Stomach smooth muscle (tissue), 2 donors: ENCODE measurements around the gene GPSM1.

Source experiments
- H3K27ac ChIP-seq: one replicate; pipeline ENCODE4 v1.7.0; 2013; ENCODE audit warnings: mild to moderate bottlenecking, low read length, inconsistent platforms
- H3K27me3 ChIP-seq, 2 donors: one replicate each; pipeline ENCODE4 v1.7.0; 2013; ENCODE audit warnings: low read length in 2 of 2; ENCODE audit not compliant: insufficient read depth in 2 of 2, control insufficient read depth in 1 of 2
- H3K36me3 ChIP-seq, 2 donors: one replicate each; pipeline ENCODE4 v1.7.0; 2013; ENCODE audit warnings: low read length in 2 of 2; ENCODE audit not compliant: control insufficient read depth in 2 of 2, insufficient read depth in 2 of 2
- H3K4me1 ChIP-seq: one replicate; pipeline ENCODE4 v1.7.0; 2013; ENCODE audit warnings: low read length; ENCODE audit not compliant: control insufficient read depth, insufficient read depth
- H3K4me3 ChIP-seq, 2 donors: one replicate each; pipeline ENCODE4 v1.7.0; 2013; ENCODE audit warnings: low read length in 2 of 2
- H3K9ac ChIP-seq, 2 donors: one replicate each; pipeline ENCODE4 v1.7.0; 2013; ENCODE audit warnings: low read length in 2 of 2, mild to moderate bottlenecking in 1 of 2
- H3K9me3 ChIP-seq, 2 donors: one replicate each; pipeline ENCODE4 v1.7.0; 2013; ENCODE audit warnings: low read length in 2 of 2; ENCODE audit not compliant: control insufficient read depth in 2 of 2
- donor health status: healthy.
- donor health status: Pancreatic carcinoma.

The GPSM1 gene

GRCh38 chr9:136299116-136299515 lies 28.2 kb upstream of the GPSM1 start:
- no peaks in the 10 kb centered on the region for H3K36me3 ChIP-seq
- H3K9me3 ChIP-seq: no peaks in the 10 kb centered on the region
- H3K4me1 ChIP-seq: no peaks in the 10 kb centered on the region
- H3K4me3 ChIP-seq: no peak overlapping the region
- no peak overlapping the region for H3K27ac ChIP-seq
- peaks cover 16 to 26% of the 10 kb centered on the region in 2 donors for H3K27me3 ChIP-seq
- no peak overlapping the region for H3K9ac ChIP-seq

GRCh38 chr9:136299541-136299940 lies 27.8 kb upstream of the GPSM1 start:
- no peaks in the 10 kb centered on the region for H3K4me1 ChIP-seq
- peaks cover 16 to 28% of the 10 kb centered on the region in 2 donors for H3K27me3 ChIP-seq
- H3K9me3 ChIP-seq: no peaks in the 10 kb centered on the region
- H3K9ac ChIP-seq: no peak overlapping the region
- no peak overlapping the region for H3K27ac ChIP-seq
- no peak overlapping the region for H3K4me3 ChIP-seq
- H3K36me3 ChIP-seq: no peaks in the 10 kb centered on the region

- H3K9me3 ChIP-seq: no peaks in the 10 kb centered on the region
- H3K4me3 ChIP-seq: no peak overlapping the region
- H3K4me1 ChIP-seq: no peaks in the 10 kb centered on the region
- no peak overlapping the region for H3K27ac ChIP-seq
- H3K9ac ChIP-seq: no peak overlapping the region
- peaks cover 16 to 28% of the 10 kb centered on the region in 2 donors for H3K27me3 ChIP-seq
- H3K36me3 ChIP-seq: no peaks in the 10 kb centered on the region
Measured at GRCh38 chr9:136300016-136300545, 27.3 kb upstream of the GPSM1 start.

GRCh38 chr9:136300866-136301265 lies 26.5 kb upstream of the GPSM1 start:
- H3K36me3 ChIP-seq: no peaks in the 10 kb centered on the region
- H3K27ac ChIP-seq: no peak overlapping the region
- H3K4me1 ChIP-seq: no peaks in the 10 kb centered on the region
- no peaks in the 10 kb centered on the region for H3K9me3 ChIP-seq
- H3K4me3 ChIP-seq: no peak overlapping the region
- H3K9ac ChIP-seq: no peak overlapping the region
- H3K27me3 ChIP-seq: peaks cover 16 to 27% of the 10 kb centered on the region in 2 donors

GRCh38 chr9:136302527-136302926 lies 24.8 kb upstream of the GPSM1 start:
- Histone ChIP-seq H3K4me1 (no peaks in the 10 kb centered on the region), H3K4me3 (no peak overlapping the region), H3K9ac (no peak overlapping the region), H3K9me3 (no peaks in the 10 kb centered on the region), H3K36me3 (no peaks in the 10 kb centered on the region), H3K27me3 (peaks cover 9 to 23% of the 10 kb centered on the region in 2 donors), H3K27ac (no peak overlapping the region)

- Histone ChIP-seq H3K9me3 (no peaks in the 10 kb centered on the region), H3K4me3 (no peak overlapping the region), H3K9ac (no peak overlapping the region), H3K4me1 (no peaks in the 10 kb centered on the region), H3K36me3 (no peaks in the 10 kb centered on the region), H3K27ac (no peak overlapping the region), H3K27me3 (peaks cover 9 to 29% of the 10 kb centered on the region in 2 donors)
Measured at GRCh38 chr9:136303066-136303824, 24.1 kb upstream of the GPSM1 start.

GRCh38 chr9:136303825-136304416 lies 23.4 kb upstream of the GPSM1 start, which contains the start of gene CCDC187:
Gene CCDC187 (minus strand): TSS chr9:136304094. CDS start chr9:136303830, 264 bp downstream.
- H3K36me3 ChIP-seq: no peaks in the 10 kb centered on the region
- H3K27ac ChIP-seq: no peak within 1 kb of the TSS
- H3K9ac ChIP-seq: no peak within 1 kb of the TSS
- no peaks in the 10 kb centered on the region for H3K4me1 ChIP-seq
- peaks cover 9 to 28% of the 10 kb centered on the region in 2 donors for H3K27me3 ChIP-seq
- H3K4me3 ChIP-seq: no peak within 1 kb of the TSS
- no peaks in the 10 kb centered on the region for H3K9me3 ChIP-seq

- Histone ChIP-seq H3K4me1 (no peaks in the 10 kb centered on the region), H3K9ac (no peak overlapping the region), H3K9me3 (no peaks in the 10 kb centered on the region), H3K27me3 (peaks cover 9 to 26% of the 10 kb centered on the region in 2 donors), H3K36me3 (no peaks in the 10 kb centered on the region), H3K27ac (no peak overlapping the region), H3K4me3 (no peak overlapping the region)
Measured at GRCh38 chr9:136304456-136304855, 22.9 kb upstream of the GPSM1 start.

- H3K9me3 ChIP-seq: no peaks in the 10 kb centered on the region
- H3K4me3 ChIP-seq: no peak overlapping the region
- peaks cover 9 to 29% of the 10 kb centered on the region in 2 donors for H3K27me3 ChIP-seq
- H3K36me3 ChIP-seq: no peaks in the 10 kb centered on the region
- no peaks in the 10 kb centered on the region for H3K4me1 ChIP-seq
- H3K27ac ChIP-seq: no peak overlapping the region
- no peak overlapping the region for H3K9ac ChIP-seq
Measured at GRCh38 chr9:136304981-136305380, 22.4 kb upstream of the GPSM1 start.

- H3K9me3 ChIP-seq: no peaks in the 10 kb centered on the region
- peaks cover 12 to 33% of the 10 kb centered on the region in 2 donors for H3K27me3 ChIP-seq
- no peaks in the 10 kb centered on the region for H3K36me3 ChIP-seq
- H3K9ac ChIP-seq: no peak overlapping the region
- H3K4me3 ChIP-seq: no peak overlapping the region
- no peak overlapping the region for H3K27ac ChIP-seq
- no peaks in the 10 kb centered on the region for H3K4me1 ChIP-seq
Measured at GRCh38 chr9:136305804-136306203, 21.5 kb upstream of the GPSM1 start.
